Endothelial cell of umbilical vein (primary cell): ENCODE data around the gene HTR3B.

Experiments used
- EZH2 ChIP-seq: IDR thresholded peaks from 2 replicates; pipeline ENCODE4 v1.6.1; 2012; ENCODE audit warnings: borderline replicate concordance, low read depth, mild to moderate bottlenecking, moderate library complexity, low read length, inconsistent platforms; ENCODE audit not compliant: severe bottlenecking
- FOS ChIP-seq: IDR thresholded peaks from 2 replicates; pipeline ENCODE4 v1.6.1; 2011; ENCODE audit warnings: mild to moderate bottlenecking, low read length, moderate library complexity, borderline replicate concordance; ENCODE audit not compliant: insufficient read depth
- JUN ChIP-seq: IDR thresholded peaks from 2 replicates; pipeline ENCODE4 v1.6.1; 2011; ENCODE audit warnings: borderline replicate concordance, low read depth; ENCODE audit not compliant: insufficient read length, insufficient read depth
- MYC ChIP-seq: IDR thresholded peaks from one replicate; pipeline ENCODE4 v1.6.1; 2011; ENCODE audit warnings: mild to moderate bottlenecking, low read depth, low read length
- POLR2A ChIP-seq: IDR thresholded peaks from 2 replicates; pipeline ENCODE4 v1.6.1; 2012; ENCODE audit warnings: low read depth, mild to moderate bottlenecking, control low read depth, low read length
- POLR2AphosphoS5 ChIP-seq: IDR thresholded peaks from 2 replicates; pipeline ENCODE4 v1.6.1; 2012; ENCODE audit warnings: low read depth, mild to moderate bottlenecking, control low read depth, low read length, moderate library complexity; ENCODE audit not compliant: insufficient read depth
- TF ChIP-seq, protein P1 (sequence below), 2 donors: IDR thresholded peaks; 1 replicate in 1 of 2; 2 replicates in 1 of 2; pipeline ENCODE4 v1.5.1; 2011; ENCODE audit warnings: low read length in 2 of 2, mild to moderate bottlenecking in 2 of 2, moderate library complexity in 2 of 2, control low read depth in 1 of 2, inconsistent platforms in 1 of 2, low read depth in 1 of 2; ENCODE audit not compliant: insufficient read depth in 1 of 2; ENCODE audit errors: extremely low read depth in 1 of 2
- TF ChIP-seq, protein P2 (sequence below): IDR thresholded peaks from 2 replicates; pipeline ENCODE4 v1.6.1; 2011; ENCODE audit not compliant: insufficient read depth, insufficient read length

DNA sequence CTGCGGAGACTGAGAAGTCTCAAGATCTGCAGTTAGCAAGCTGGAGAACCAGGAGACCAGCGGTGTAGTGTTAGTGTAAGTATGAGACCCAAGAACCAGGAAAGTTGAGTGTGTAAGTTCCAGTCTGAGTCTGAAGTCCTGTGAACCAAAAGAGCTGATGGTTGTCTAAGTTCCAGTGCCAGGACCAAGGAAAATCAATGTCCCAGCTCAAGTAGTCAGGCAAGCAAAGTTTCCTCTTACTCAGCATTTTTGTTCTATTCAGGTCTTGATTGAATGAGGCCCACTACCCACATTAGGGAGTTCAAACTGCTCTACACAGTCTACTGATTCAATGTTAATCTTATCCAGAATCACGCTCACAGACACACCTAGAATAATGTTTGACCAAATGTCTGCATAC lies 40.2 kb upstream of the HTR3B start:
- TF ChIP-seq, protein P1, sequence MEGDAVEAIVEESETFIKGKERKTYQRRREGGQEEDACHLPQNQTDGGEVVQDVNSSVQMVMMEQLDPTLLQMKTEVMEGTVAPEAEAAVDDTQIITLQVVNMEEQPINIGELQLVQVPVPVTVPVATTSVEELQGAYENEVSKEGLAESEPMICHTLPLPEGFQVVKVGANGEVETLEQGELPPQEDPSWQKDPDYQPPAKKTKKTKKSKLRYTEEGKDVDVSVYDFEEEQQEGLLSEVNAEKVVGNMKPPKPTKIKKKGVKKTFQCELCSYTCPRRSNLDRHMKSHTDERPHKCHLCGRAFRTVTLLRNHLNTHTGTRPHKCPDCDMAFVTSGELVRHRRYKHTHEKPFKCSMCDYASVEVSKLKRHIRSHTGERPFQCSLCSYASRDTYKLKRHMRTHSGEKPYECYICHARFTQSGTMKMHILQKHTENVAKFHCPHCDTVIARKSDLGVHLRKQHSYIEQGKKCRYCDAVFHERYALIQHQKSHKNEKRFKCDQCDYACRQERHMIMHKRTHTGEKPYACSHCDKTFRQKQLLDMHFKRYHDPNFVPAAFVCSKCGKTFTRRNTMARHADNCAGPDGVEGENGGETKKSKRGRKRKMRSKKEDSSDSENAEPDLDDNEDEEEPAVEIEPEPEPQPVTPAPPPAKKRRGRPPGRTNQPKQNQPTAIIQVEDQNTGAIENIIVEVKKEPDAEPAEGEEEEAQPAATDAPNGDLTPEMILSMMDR (IDR thresholded peaks at IDR 0.05; ENCODE audit: extremely low read depth in 1 of 2, insufficient read depth in 1 of 2, low read depth in 1 of 2, low read length in 2 of 2): no peak
- TF ChIP-seq FOS: no peak
- TF ChIP-seq POLR2AphosphoS5: no peak
- TF ChIP-seq POLR2A: no peak
- no peak for TF ChIP-seq EZH2
- no peak for TF ChIP-seq MYC
- TF ChIP-seq, protein P2, sequence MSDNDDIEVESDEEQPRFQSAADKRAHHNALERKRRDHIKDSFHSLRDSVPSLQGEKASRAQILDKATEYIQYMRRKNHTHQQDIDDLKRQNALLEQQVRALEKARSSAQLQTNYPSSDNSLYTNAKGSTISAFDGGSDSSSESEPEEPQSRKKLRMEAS: no peak
- TF ChIP-seq JUN: no peak
